ENCODE results near the gene CFAP251. TPM values are rescaled to one million over a fixed set of nuclear protein-coding genes. Genes with fewer than 3 reads are reported as not detected.

The CFAP251 gene
- total RNA-seq, 1 experiment from 2014 or later: 5.5 TPM

DNA sequence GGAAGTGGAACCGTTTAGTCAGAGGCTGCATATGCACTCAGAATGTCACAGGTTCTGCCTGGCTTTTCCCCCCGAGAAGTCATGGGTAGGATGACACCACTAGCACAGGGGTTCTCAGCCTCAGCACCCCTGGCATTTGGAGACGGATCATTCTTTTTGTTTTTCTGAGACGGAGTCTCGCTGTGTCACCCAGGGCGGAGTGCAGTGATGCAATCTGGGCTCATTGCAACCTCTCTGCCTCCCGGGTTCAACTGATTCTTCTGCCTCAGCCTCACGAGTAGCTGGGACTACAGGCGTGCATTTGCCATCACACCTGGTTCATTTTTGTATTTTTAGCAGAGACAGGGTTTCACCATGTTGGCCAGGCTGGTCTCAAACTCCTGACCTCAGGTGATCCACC, 131.4 kb downstream of the CFAP251 start:
- CTCF ChIA-PET: no interaction called here
- Histone ChIP-seq H3K9me3 (ENCODE audit: low read depth, low read length, poor library complexity, severe bottlenecking) (no peaks in the 10 kb centered on the region), H3K36me3 (ENCODE audit: insufficient read depth, low read length, poor library complexity, severe bottlenecking) (peaks cover 18% of the 10 kb centered on the region), H3K27me3 (replicated peaks; ENCODE audit: insufficient read depth, low read depth, low read length, poor library complexity) (no peaks in the 10 kb centered on the region), H3K4me1 (ENCODE audit: insufficient read depth, low read length, poor library complexity, severe bottlenecking) (no peaks in the 10 kb centered on the region), H3K27ac (ENCODE audit: low read depth, low read length, poor library complexity, severe bottlenecking) (no peak overlapping the region), H3K4me3 (ENCODE audit: low read depth, low read length, poor library complexity, severe bottlenecking) (no peak overlapping the region)
- BruUV-seq (replicated peaks): no TSS peak
- no peak for DNase-seq (ENCODE audit: low spot score)
- POLR2A ChIA-PET (ENCODE audit: low non-redundant PET): no interaction called here
- intact Hi-C loops (cut with micrococcal nuclease; ENCODE audit: unreplicated experiment): loop anchor here (5.0 to 10.0 kb wide), 2 partner anchors 135 to 142 kb away; partner anchors contain the start of gene CFAP251
- TF ChIP-seq, protein P1, sequence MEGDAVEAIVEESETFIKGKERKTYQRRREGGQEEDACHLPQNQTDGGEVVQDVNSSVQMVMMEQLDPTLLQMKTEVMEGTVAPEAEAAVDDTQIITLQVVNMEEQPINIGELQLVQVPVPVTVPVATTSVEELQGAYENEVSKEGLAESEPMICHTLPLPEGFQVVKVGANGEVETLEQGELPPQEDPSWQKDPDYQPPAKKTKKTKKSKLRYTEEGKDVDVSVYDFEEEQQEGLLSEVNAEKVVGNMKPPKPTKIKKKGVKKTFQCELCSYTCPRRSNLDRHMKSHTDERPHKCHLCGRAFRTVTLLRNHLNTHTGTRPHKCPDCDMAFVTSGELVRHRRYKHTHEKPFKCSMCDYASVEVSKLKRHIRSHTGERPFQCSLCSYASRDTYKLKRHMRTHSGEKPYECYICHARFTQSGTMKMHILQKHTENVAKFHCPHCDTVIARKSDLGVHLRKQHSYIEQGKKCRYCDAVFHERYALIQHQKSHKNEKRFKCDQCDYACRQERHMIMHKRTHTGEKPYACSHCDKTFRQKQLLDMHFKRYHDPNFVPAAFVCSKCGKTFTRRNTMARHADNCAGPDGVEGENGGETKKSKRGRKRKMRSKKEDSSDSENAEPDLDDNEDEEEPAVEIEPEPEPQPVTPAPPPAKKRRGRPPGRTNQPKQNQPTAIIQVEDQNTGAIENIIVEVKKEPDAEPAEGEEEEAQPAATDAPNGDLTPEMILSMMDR (conservative IDR thresholded peaks at IDR 0.05; ENCODE audit: low read depth, low read length): no peak
- TF ChIP-seq EZH2 (IDR thresholded peaks at IDR 0.05; ENCODE audit: borderline replicate concordance, low read depth, low read length, poor library complexity, severe bottlenecking): no peak

DNA sequence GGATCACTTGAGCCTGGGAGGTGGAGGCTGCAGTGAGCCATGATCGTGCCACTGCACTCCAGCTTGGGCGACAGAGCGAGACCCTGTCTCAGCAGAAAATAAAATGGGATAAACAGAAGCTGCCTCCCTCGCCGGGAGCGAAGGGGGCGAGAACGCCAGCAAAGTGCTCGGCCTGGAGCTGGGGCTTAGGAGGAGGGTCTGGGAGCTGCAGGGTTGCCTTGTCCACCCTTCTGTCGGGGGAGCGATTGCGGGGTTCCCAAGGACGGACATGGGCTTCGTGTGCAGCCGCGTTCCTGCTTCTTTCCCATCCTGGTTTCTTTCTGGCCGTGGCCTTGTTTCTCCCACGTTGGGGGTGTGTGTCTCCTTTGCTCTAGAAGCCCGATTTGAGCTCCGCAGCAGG, 132.3 kb downstream of the CFAP251 start:
- BruUV-seq (replicated peaks): no TSS peak
- intact Hi-C loops (cut with micrococcal nuclease; ENCODE audit: unreplicated experiment): loop anchor here (5.0 to 10.0 kb wide), 2 partner anchors 136 to 142 kb away; partner anchors contain the start of gene CFAP251
- Histone ChIP-seq H3K9me3 (ENCODE audit: low read depth, low read length, poor library complexity, severe bottlenecking) (no peaks in the 10 kb centered on the region), H3K36me3 (ENCODE audit: insufficient read depth, low read length, poor library complexity, severe bottlenecking) (peaks cover 21% of the 10 kb centered on the region), H3K4me3 (ENCODE audit: low read depth, low read length, poor library complexity, severe bottlenecking) (no peak overlapping the region), H3K27ac (ENCODE audit: low read depth, low read length, poor library complexity, severe bottlenecking) (no peak overlapping the region), H3K27me3 (replicated peaks; ENCODE audit: insufficient read depth, low read depth, low read length, poor library complexity) (no peaks in the 10 kb centered on the region), H3K4me1 (ENCODE audit: insufficient read depth, low read length, poor library complexity, severe bottlenecking) (no peaks in the 10 kb centered on the region)
- ChIA-PET CTCF (no interaction called here), POLR2A (ENCODE audit: low non-redundant PET) (interaction anchor here (0.6 kb wide), 1 partner anchor 20 kb away, joined by 8 read pairs; no protein-coding TSS in a partner anchor)
- TF ChIP-seq EZH2 (IDR thresholded peaks at IDR 0.05; ENCODE audit: borderline replicate concordance, low read depth, low read length, poor library complexity, severe bottlenecking): no peak
- TF ChIP-seq, protein P1 (conservative IDR thresholded peaks at IDR 0.05; ENCODE audit: low read depth, low read length): no peak
- no peak for DNase-seq (ENCODE audit: low spot score)

DNA sequence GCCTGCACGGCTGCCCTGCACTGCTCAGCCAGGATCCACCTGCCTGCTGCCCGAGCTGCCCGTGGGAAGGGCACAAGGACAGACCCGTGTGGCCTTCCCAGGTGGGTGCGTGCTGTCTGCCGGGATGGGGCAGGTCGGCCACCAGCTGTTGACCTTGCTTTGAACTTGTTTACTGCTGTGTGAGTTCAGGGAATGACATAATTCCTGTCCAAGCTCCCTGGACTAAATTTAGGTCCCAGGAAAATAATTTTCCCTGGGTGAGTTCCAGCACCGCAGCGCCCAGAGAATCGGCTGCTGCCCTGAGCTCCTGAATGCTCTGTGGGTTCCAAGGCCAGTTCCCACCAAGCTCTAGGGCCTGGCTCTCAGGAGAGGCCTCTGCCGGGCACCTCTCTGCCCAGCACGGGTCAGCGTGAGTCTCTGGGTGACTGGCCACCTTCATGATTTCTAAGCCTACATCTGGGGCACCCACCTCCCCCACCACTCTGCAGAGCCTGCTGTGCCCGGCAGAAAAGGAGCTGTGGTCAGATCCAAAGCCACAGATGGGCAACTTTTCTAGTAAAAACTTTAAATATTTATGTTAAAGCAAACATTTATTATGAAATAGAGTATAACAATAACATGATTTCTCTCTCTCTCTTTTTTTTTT, 133.0 kb downstream of the CFAP251 start:
- Histone ChIP-seq H3K36me3 (ENCODE audit: insufficient read depth, low read length, poor library complexity, severe bottlenecking) (peaks cover 21% of the 10 kb centered on the region), H3K27ac (ENCODE audit: low read depth, low read length, poor library complexity, severe bottlenecking) (no peak overlapping the region), H3K4me3 (ENCODE audit: low read depth, low read length, poor library complexity, severe bottlenecking) (no peak overlapping the region), H3K4me1 (ENCODE audit: insufficient read depth, low read length, poor library complexity, severe bottlenecking) (no peaks in the 10 kb centered on the region), H3K27me3 (replicated peaks; ENCODE audit: insufficient read depth, low read depth, low read length, poor library complexity) (no peaks in the 10 kb centered on the region), H3K9me3 (ENCODE audit: low read depth, low read length, poor library complexity, severe bottlenecking) (no peaks in the 10 kb centered on the region)
- ChIA-PET CTCF (no interaction called here), POLR2A (ENCODE audit: low non-redundant PET) (interaction anchor here (0.6 kb wide), 2 partner anchors 19 to 25 kb away, joined by 8 to 15 read pairs; no protein-coding TSS in a partner anchor)
- BruUV-seq (replicated peaks): no TSS peak
- no peak for DNase-seq (ENCODE audit: low spot score)
- TF ChIP-seq, protein P1 (conservative IDR thresholded peaks at IDR 0.05; ENCODE audit: low read depth, low read length): no peak
- no peak for TF ChIP-seq EZH2 (IDR thresholded peaks at IDR 0.05; ENCODE audit: borderline replicate concordance, low read depth, low read length, poor library complexity, severe bottlenecking)
- intact Hi-C loops (cut with micrococcal nuclease; ENCODE audit: unreplicated experiment): loop anchor here (5.0 to 10.0 kb wide), 2 partner anchors 137 to 141 kb away; partner anchors contain the start of gene CFAP251
